DOHH2 (cell line): ENCODE measurements around the gene COA8.

Source experiments
- H3F3A ChIP-seq: fragments of 200-600 bp; sonication (generic), shearing (Covaris generic); 2 replicates; pipeline ENCODE4 v1.6.0; 2016; ENCODE audit warnings: antibody characterized with exemption, mild to moderate bottlenecking; ENCODE audit not compliant: control insufficient read depth, insufficient read depth
- H3K27ac ChIP-seq: fragments of 200-600 bp; sonication (generic); 2 replicates; pipeline ENCODE4 v1.5.1; 2014; ENCODE audit warnings: low read depth, mild to moderate bottlenecking, low read length, moderate library complexity
- H3K27me3 ChIP-seq: fragments of 200-600 bp; sonication (generic); 2 replicates; pipeline ENCODE4 v1.6.1; 2014; ENCODE audit warnings: mild to moderate bottlenecking, low read length, mixed read lengths; ENCODE audit not compliant: control insufficient read depth
- H3K36me3 ChIP-seq: fragments of 200-600 bp; sonication (generic); 2 replicates; pipeline ENCODE4 v1.6.1; 2014; ENCODE audit warnings: mild to moderate bottlenecking, low read length, moderate library complexity, mixed read lengths; ENCODE audit not compliant: control insufficient read depth
- H3K4me1 ChIP-seq: fragments of 200-600 bp; sonication (generic); 2 replicates; pipeline ENCODE4 v1.6.1; 2014; ENCODE audit warnings: mild to moderate bottlenecking, low read length, mixed read lengths; ENCODE audit not compliant: control insufficient read depth
- H3K4me2 ChIP-seq: fragments of 200-600 bp; sonication (generic); 2 replicates; pipeline ENCODE4 v1.6.0; 2014; ENCODE audit warnings: mild to moderate bottlenecking, low read length, moderate library complexity
- H3K4me3 ChIP-seq: fragments of 200-600 bp; sonication (generic); 2 replicates; pipeline ENCODE4 v1.5.1; 2014; ENCODE audit warnings: mild to moderate bottlenecking, low read length, mixed read lengths
- H3K79me2 ChIP-seq: fragments of 200-600 bp; sonication (generic); 2 replicates; pipeline ENCODE4 v1.6.1; 2014; ENCODE audit warnings: mild to moderate bottlenecking, low read length, mixed read lengths; ENCODE audit not compliant: control insufficient read depth
- H3K9me2 ChIP-seq: fragments of 200-600 bp; sonication (generic); replicated peaks from 2 replicates; pipeline ENCODE4 v1.6.1; 2014; ENCODE audit warnings: mild to moderate bottlenecking, low read length, mixed read lengths; ENCODE audit not compliant: control insufficient read depth
- H3K9me3 ChIP-seq: fragments of 200-600 bp; sonication (generic); 2 replicates; pipeline ENCODE4 v1.6.1; 2014; ENCODE audit warnings: antibody characterized with exemption, low read length, mixed read lengths; ENCODE audit not compliant: control insufficient read depth, insufficient read depth
- H4K20me1 ChIP-seq: fragments of 200-600 bp; sonication (generic); 2 replicates; pipeline ENCODE4 v1.6.0; 2014; ENCODE audit warnings: low read depth, mild to moderate bottlenecking, antibody characterized with exemption, low read length, moderate library complexity; ENCODE audit not compliant: control insufficient read depth, insufficient read depth
- CTCF ChIP-seq: fragments of 200-600 bp; sonication (generic); IDR thresholded peaks from one replicate; pipeline ENCODE4 v1.5.1; 2014; ENCODE audit warnings: antibody characterized with exemption, mild to moderate bottlenecking, low read depth, low read length; ENCODE audit not compliant: poor library complexity, severe bottlenecking
- EZH2phosphoT487 ChIP-seq: fragments of 200-600 bp; sonication (generic); IDR thresholded peaks from 2 replicates; pipeline ENCODE4 v1.6.1; 2017; ENCODE audit warnings: borderline replicate concordance, mild to moderate bottlenecking, antibody characterized with exemption, low read length, moderate library complexity, mixed read lengths

The COA8 gene

GRCh38 chr14:103551338-103551762 is 11.4 kb upstream of the COA8 start:
- Histone ChIP-seq H3K4me2 (no peak overlapping the region), H3K4me3 (no peak overlapping the region), H3K9me2 (no peaks in the 10 kb centered on the region), H3K9me3 (no peaks in the 10 kb centered on the region), H3K27ac (no peak overlapping the region), H3K79me2 (peaks cover 10% of the 10 kb centered on the region), H3F3A (no peaks in the 10 kb centered on the region), H3K4me1 (peaks cover 7% of the 10 kb centered on the region), H3K36me3 (no peaks in the 10 kb centered on the region), H3K27me3 (no peaks in the 10 kb centered on the region), H4K20me1 (peaks cover 4% of the 10 kb centered on the region; the same call in 1 of the 2 replicates)
- TF ChIP-seq CTCF (no peak), EZH2phosphoT487 (no peak)

- Histone ChIP-seq H3F3A (peaks cover 8% of the 10 kb centered on the region; the same call in 1 of the 2 replicates), H3K9me3 (no peaks in the 10 kb centered on the region), H3K9me2 (no peaks in the 10 kb centered on the region), H3K36me3 (peaks cover 4% of the 10 kb centered on the region; the same call in 1 of the 2 replicates), H3K4me1 (peaks cover 4% of the 10 kb centered on the region), H3K27ac (no peak overlapping the region), H3K79me2 (peaks cover 18% of the 10 kb centered on the region), H3K4me3 (no peak overlapping the region), H4K20me1 (peaks cover 8% of the 10 kb centered on the region; the same call in 1 of the 2 replicates), H3K4me2 (no peak overlapping the region), H3K27me3 (no peaks in the 10 kb centered on the region)
- TF ChIP-seq CTCF (no peak), EZH2phosphoT487 (no peak)
Measured at GRCh38 chr14:103552011-103552845, 10.5 kb upstream of the COA8 start.

- Histone ChIP-seq H3K27ac (no peak overlapping the region), H3K9me3 (no peaks in the 10 kb centered on the region), H4K20me1 (peaks cover 9% of the 10 kb centered on the region; the same call in 1 of the 2 replicates), H3K79me2 (peaks cover 24% of the 10 kb centered on the region), H3K4me3 (no peak overlapping the region), H3K4me2 (no peak overlapping the region), H3K36me3 (peaks cover 7% of the 10 kb centered on the region), H3K9me2 (no peaks in the 10 kb centered on the region), H3K27me3 (no peaks in the 10 kb centered on the region), H3F3A (peaks cover 11% of the 10 kb centered on the region; the same call in 1 of the 2 replicates), H3K4me1 (peaks cover 4% of the 10 kb centered on the region)
- TF ChIP-seq EZH2phosphoT487 (no peak), CTCF (no peak)
Measured at GRCh38 chr14:103552846-103553210, 9.9 kb upstream of the COA8 start.
